GM19025 (cell line): ENCODE measurements around the gene GAS2L1.

Experiments used
- ATAC-seq: cut with Tn5 transposase; IDR thresholded peaks from one replicate; pipeline ENCODE4 v1.9.1; 2021; ENCODE audit warnings: mild to moderate bottlenecking, low read depth, moderate library complexity; ENCODE audit not compliant: unreplicated experiment

Gene GAS2L1

GRCh38 chr22:29323641-29324040, 17.2 kb downstream of the GAS2L1 start:
- no peak for ATAC-seq

- ATAC-seq: no peak
Observed at GRCh38 chr22:29325356-29325755, 18.9 kb downstream of the GAS2L1 start.

- no peak for ATAC-seq
Observed at GRCh38 chr22:29325785-29326315, 19.4 kb downstream of the GAS2L1 start.

- no peak for ATAC-seq
Observed at GRCh38 chr22:29326481-29326880, 20.0 kb downstream of the GAS2L1 start.

GRCh38 chr22:29327089-29327764, 20.8 kb downstream of the GAS2L1 start:
- ATAC-seq: no peak

- no peak for ATAC-seq
Observed at GRCh38 chr22:29328055-29328454, 21.6 kb downstream of the GAS2L1 start.

- ATAC-seq: no peak
Observed at GRCh38 chr22:29328566-29329500, 22.4 kb downstream of the GAS2L1 start.

- ATAC-seq: no peak
Observed at GRCh38 chr22:29329581-29329980, 23.1 kb downstream of the GAS2L1 start.

GRCh38 chr22:29330291-29330690, 23.8 kb downstream of the GAS2L1 start:
- no peak for ATAC-seq

- ATAC-seq: no peak
Observed at GRCh38 chr22:29330753-29331152, 24.3 kb downstream of the GAS2L1 start.

GRCh38 chr22:29331213-29331612, 24.8 kb downstream of the GAS2L1 start:
- no peak for ATAC-seq

GRCh38 chr22:29331658-29332300, 25.3 kb downstream of the GAS2L1 start:
- no peak for ATAC-seq

GRCh38 chr22:29332886-29333496, 26.5 kb downstream of the GAS2L1 start:
- ATAC-seq: no peak

- ATAC-seq: no peak
Observed at GRCh38 chr22:29334148-29334547, 27.7 kb downstream of the GAS2L1 start.

- ATAC-seq: no peak
Observed at GRCh38 chr22:29334696-29335344, 28.4 kb downstream of the GAS2L1 start.

GRCh38 chr22:29335656-29336055, 29.2 kb downstream of the GAS2L1 start:
- ATAC-seq: no peak

GRCh38 chr22:29336751-29337490, 30.5 kb downstream of the GAS2L1 start:
- ATAC-seq: no peak

- ATAC-seq: no peak
Observed at GRCh38 chr22:29337631-29338284, 31.3 kb downstream of the GAS2L1 start.

GRCh38 chr22:29338398-29338797, 31.9 kb downstream of the GAS2L1 start:
- no peak for ATAC-seq
